Spleen (tissue), 11 donors: ENCODE results near the gene CC2D1B. TPM values are rescaled to one million over a fixed set of nuclear protein-coding genes. Genes with fewer than 3 reads are reported as not detected.

ENCODE experiments used
- DNase-seq: peaks from one replicate; pipeline ENCODE4 v3.0.0-alpha.2; 2020
- H3K27ac ChIP-seq, 8 donors: fragments of 200-600 bp; sonication (generic) in 7 of 8; 1 replicate in 4 of 8; 2 replicates in 4 of 8; pipeline versions ENCODE4 v1.5.0 to v1.8.0; 2016 to 2021; ENCODE audit warnings: inconsistent platforms in 4 of 8, mild to moderate bottlenecking in 4 of 8, moderate library complexity in 1 of 8
- H3K27me3 ChIP-seq, 7 donors: fragments of 200-600 bp; sonication (generic) in 6 of 7; replicated peaks in 1 of 7; 1 replicate in 4 of 7; 2 replicates in 3 of 7; pipeline versions ENCODE4 v1.5.0 to v1.8.0; 2016 to 2021; ENCODE audit warnings: inconsistent platforms in 3 of 7, mild to moderate bottlenecking in 1 of 7
- H3K36me3 ChIP-seq, 6 donors: fragments of 200-600 bp; sonication (generic) in 5 of 6; 1 replicate in 4 of 6; 2 replicates in 2 of 6; pipeline versions ENCODE4 v1.5.0 to v1.8.0; 2016 to 2021; ENCODE audit warnings: inconsistent platforms in 2 of 6
- H3K4me1 ChIP-seq, 6 donors: fragments of 200-600 bp; sonication (generic) in 5 of 6; 1 replicate in 3 of 6; 2 replicates in 3 of 6; pipeline versions ENCODE4 v1.5.0 to v1.8.0; 2016 to 2021; ENCODE audit warnings: inconsistent platforms in 3 of 6
- H3K4me3 ChIP-seq, 8 donors: fragments of 200-600 bp; sonication (generic) in 7 of 8; 1 replicate in 4 of 8; 2 replicates in 4 of 8; pipeline versions ENCODE4 v1.5.0 to v1.8.0; 2016 to 2021; ENCODE audit warnings: inconsistent platforms in 4 of 8, mild to moderate bottlenecking in 4 of 8, moderate library complexity in 2 of 8
- H3K9me3 ChIP-seq, 8 donors: fragments of 200-600 bp; sonication (generic) in 7 of 8; 1 replicate in 4 of 8; 2 replicates in 4 of 8; pipeline versions ENCODE4 v1.5.0 to v1.8.0; 2016 to 2021; ENCODE audit warnings: inconsistent platforms in 4 of 8
- POLR2A ChIP-seq, 3 donors: fragments of 450-650 bp; IDR thresholded peaks; one replicate each; pipeline ENCODE4 v1.5.1; 2017; ENCODE audit warnings: antibody characterized with exemption in 3 of 3, mild to moderate bottlenecking in 1 of 3
- POLR2AphosphoS5 ChIP-seq, 3 donors: sonication (generic); formaldehyde crosslinking; IDR thresholded peaks; one replicate each; pipeline ENCODE4 v1.5.1; 2017; ENCODE audit warnings: antibody characterized with exemption in 3 of 3
- WGBS, 5 donors: extraction: QIAGEN DNeasy Blood & Tissue Kit in 3 of 5; methylation state at CpG; one replicate each; pipeline versions ENCODE4 v1.1.5 to v1.1.7; 2013 to 2018; 5-methylcytosine and 5-hydroxymethylcytosine counted together
- intact Hi-C: fragments of 100-400 bp; cut with DNase I; formaldehyde crosslinking; loops from one replicate; pipeline ENCODE4 v1.15.0; 2023; ENCODE audit warnings: low total_unique reads
- polyA plus RNA-seq, 3 donors: library from polyadenylated mRNA; stranded (reverse); fragments of 200-250 nt; gene quantifications; one replicate each; pipeline ENCODE4 v1.2.1, GENCODE V29; 2013
- total RNA-seq, 7 donors: library from RNA; depleted of rRNA in 3 of 7; stranded (reverse); fragments of >200 nt in 3 of 7; fragmentation: NEBNext Ultra II Directional in 4 of 7; extraction: Animal tissue kit (Norgen Biotek cat#: 25700) in 4 of 7; gene quantifications; one replicate each; pipeline versions ENCODE4 v1.1.0 to v1.2.1, GENCODE V29; 2016 to 2021
- TF ChIP-seq, protein P1 (sequence below), 11 experiments: fragments of 200-600 bp in 7 of 11; fragments of 450-650 bp in 4 of 11; sonication (generic) in 4 of 11; IDR thresholded peaks in 8 of 11; conservative IDR thresholded peaks in 3 of 11; 1 replicate in 7 of 11; 2 replicates in 4 of 11; pipeline versions ENCODE4 v1.4.0 to v1.8.0; 2016 to 2021; ENCODE audit warnings: antibody characterized with exemption in 11 of 11, inconsistent platforms in 4 of 11, mild to moderate bottlenecking in 1 of 11
- donor health status: healthy with polysubstance abuse.
- donor health status: DM: no; HTN: no; CAD: no; lungs with moderate emphysema.
- donor health status: DM: no; HTN: no; CAD: no.
- donor health status: Bipolar disorder and iron deficiency.
- donor health status: healthy.
- donor health status: DM: no; HTN: no; CAD: no.
- donor health status: DM: yes; HTN: yes; CAD: no.

CC2D1B gene
- total and polyA plus RNA-seq, 10 donors, result 14.8 to 44.0 (median 33.1) TPM

DNA sequence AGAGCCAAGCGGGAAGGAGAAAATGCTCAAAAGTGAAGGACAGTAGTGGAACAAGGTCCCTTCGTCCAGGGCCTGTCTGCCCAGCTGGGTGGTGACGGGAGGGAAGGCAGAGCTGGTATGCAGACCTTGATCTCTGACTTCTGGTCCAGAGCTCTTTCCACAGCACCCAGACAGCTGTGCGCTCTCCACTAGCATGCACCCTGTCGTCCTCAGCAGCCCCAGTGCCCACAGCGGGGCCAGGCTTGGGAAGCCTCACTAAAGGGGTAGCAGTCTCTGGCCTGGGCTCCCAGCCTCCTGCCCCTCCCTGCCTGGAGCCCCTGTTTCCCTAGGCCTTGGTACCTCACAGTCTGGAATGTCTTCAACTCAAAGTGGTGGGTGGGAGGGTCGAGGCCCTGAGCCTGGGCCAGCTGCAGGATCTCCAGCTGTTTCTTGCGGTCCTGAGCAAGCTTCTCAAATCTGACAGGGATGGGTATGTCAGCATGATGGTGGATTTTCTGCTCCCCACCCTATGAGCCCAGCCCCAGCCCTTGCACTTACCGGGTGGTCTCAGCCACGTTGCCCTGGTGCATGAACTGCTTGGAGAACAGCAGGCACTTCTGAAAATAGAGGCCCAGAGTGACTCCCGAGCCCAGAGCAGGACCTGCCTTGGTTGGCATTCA is 10.0 kb downstream of the CC2D1B start:
- Histone ChIP-seq H3K9me3 (no peaks in the 10 kb centered on the region), H3K36me3 (peaks cover 10 to 100% (median 95%) of the 10 kb centered on the region in 6 donors), H3K27ac (no peak overlapping the region), H3K4me1 (no peaks in the 10 kb centered on the region), H3K4me3 (no peak overlapping the region), H3K27me3 (no peaks in the 10 kb centered on the region)
- peak in 1 of 3 donors; percentile 51 for TF ChIP-seq POLR2AphosphoS5 (IDR thresholded peaks at IDR 0.05)
- TF ChIP-seq, protein P1, sequence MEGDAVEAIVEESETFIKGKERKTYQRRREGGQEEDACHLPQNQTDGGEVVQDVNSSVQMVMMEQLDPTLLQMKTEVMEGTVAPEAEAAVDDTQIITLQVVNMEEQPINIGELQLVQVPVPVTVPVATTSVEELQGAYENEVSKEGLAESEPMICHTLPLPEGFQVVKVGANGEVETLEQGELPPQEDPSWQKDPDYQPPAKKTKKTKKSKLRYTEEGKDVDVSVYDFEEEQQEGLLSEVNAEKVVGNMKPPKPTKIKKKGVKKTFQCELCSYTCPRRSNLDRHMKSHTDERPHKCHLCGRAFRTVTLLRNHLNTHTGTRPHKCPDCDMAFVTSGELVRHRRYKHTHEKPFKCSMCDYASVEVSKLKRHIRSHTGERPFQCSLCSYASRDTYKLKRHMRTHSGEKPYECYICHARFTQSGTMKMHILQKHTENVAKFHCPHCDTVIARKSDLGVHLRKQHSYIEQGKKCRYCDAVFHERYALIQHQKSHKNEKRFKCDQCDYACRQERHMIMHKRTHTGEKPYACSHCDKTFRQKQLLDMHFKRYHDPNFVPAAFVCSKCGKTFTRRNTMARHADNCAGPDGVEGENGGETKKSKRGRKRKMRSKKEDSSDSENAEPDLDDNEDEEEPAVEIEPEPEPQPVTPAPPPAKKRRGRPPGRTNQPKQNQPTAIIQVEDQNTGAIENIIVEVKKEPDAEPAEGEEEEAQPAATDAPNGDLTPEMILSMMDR (IDR thresholded peaks at IDR 0.05 in 8 of 11, conservative IDR thresholded peaks at IDR 0.05 in 3 of 11), result no peak
- intact Hi-C loops, result no loop called here
- DNase-seq, result no peak
- 87 to 95% (median 93%) methylated on average over 8 to 11 of the region's 11 CpGs for WGBS, 5 donors

DNA sequence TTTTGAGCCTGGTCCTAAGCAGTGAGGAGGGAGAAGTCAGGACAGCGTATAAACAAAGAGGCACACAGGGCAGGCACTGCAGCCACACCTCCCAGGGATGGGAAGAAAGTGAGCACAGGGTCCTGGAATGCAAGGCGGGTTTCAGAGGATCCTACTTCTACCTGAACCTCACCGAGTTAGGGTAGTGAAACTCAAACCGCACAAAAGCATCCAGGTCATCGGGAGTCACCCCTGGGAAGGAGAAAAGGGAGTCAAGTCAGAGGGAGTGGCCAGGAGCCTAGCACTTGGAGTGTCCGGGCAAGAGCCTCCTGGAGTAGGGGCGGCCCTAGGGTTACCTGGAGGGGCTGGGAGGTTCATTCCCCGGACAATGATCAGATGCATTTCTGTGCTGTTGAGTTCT is 10.6 kb downstream of the CC2D1B start:
- TF ChIP-seq, protein P1 (IDR thresholded peaks at IDR 0.05 in 8 of 11, conservative IDR thresholded peaks at IDR 0.05 in 3 of 11), result no peak
- no peak for TF ChIP-seq POLR2AphosphoS5 (IDR thresholded peaks at IDR 0.05)
- TF ChIP-seq POLR2A (IDR thresholded peaks at IDR 0.05), result no peak
- Histone ChIP-seq H3K27ac (no peak overlapping the region), H3K9me3 (no peaks in the 10 kb centered on the region), H3K4me1 (no peaks in the 10 kb centered on the region), H3K27me3 (no peaks in the 10 kb centered on the region), H3K4me3 (no peak overlapping the region), H3K36me3 (peaks cover 10 to 100% (median 95%) of the 10 kb centered on the region in 6 donors)
- 92 to 99% (median 95%) methylated on average over 8 of the region's 8 CpGs for WGBS, 5 donors
- intact Hi-C loops, result no loop called here
- DNase-seq, result no peak

DNA sequence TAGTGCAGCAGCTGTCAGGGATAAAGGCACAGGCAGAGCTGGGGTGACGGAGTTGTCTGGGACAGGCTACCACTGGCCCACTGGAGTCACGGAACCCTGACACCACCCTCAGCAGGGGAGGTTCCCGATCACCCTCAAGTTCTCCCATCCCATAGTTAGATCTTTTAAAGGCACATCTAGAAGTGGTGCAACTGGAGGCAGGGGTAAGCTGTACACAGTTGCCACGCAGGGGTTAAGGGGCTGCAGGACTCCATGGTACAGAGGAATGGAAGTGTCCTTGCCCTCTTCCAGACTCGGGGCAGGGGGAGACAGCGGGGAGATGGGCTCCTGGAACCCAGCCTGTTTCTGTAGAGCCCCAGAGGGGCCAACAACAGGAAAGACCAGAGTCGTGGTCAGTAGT is 13.3 kb downstream of the CC2D1B start:
- no peak for TF ChIP-seq POLR2A (IDR thresholded peaks at IDR 0.05)
- peak in 1 of 3 donors; percentile 24 for TF ChIP-seq POLR2AphosphoS5 (IDR thresholded peaks at IDR 0.05)
- Histone ChIP-seq H3K27me3 (no peaks in the 10 kb centered on the region), H3K36me3 (peaks cover 7 to 81% (median 69%) of the 10 kb centered on the region in 6 donors), H3K27ac (no peak overlapping the region), H3K9me3 (no peaks in the 10 kb centered on the region), H3K4me1 (no peaks in the 10 kb centered on the region), H3K4me3 (no peak overlapping the region)
- intact Hi-C loops, result no loop called here
- WGBS, 5 donors, result 76 to 92% (median 86%) methylated on average over 7 of the region's 7 CpGs
- no peak for DNase-seq

DNA sequence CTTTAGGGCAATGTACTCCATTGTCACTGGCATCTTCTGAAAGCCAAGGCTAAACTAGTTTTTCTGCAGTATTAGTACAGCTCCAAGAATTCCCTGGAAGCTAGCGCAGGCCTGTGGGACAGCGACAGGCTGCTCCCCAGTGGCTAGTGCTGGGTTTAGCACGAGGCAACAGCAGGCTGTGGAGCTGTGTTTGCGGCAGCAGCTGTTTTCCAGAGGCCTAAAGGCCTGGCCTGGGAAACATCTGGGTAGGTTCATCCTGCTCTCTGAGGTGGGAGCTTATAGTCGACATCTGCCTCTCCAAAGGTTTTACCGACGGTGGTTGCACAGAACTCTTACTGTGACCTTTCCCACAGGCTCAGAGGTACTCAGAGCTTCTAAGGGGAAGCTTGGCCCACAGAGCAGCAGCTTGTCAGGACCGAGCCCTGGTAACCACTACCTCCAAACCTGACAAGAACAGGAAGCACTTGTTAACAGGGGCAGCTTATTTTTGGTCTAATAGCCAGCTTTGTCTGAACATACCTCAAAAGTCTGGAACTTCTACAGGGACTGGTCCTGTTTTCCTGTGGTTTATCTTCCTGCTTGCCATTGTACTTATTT is 17.2 kb downstream of the CC2D1B start:
- intact Hi-C loops, result no loop called here
- 28 to 46% (median 42%) methylated on average over 2 to 8 of the region's 8 CpGs for WGBS, 5 donors
- peak overlapping the region in 1 of 8 donors; percentile 34 for H3K27ac ChIP-seq

More for the DNA sequence above, 17.2 kb downstream of the CC2D1B start:
- DNase-seq, result no peak
- Histone ChIP-seq H3K4me3 (no peak overlapping the region), H3K27me3 (no peaks in the 10 kb centered on the region), H3K36me3 (peaks cover 0 to 52% (median 30%) of the 10 kb centered on the region in 6 donors), H3K4me1 (no peaks in the 10 kb centered on the region), H3K9me3 (no peaks in the 10 kb centered on the region)
- TF ChIP-seq POLR2AphosphoS5 (IDR thresholded peaks at IDR 0.05) (peak; percentile 32 to 63 (median 40)), POLR2A (IDR thresholded peaks at IDR 0.05) (no peak)
- TF ChIP-seq, protein P1 (IDR thresholded peaks at IDR 0.05 in 8 of 11, conservative IDR thresholded peaks at IDR 0.05 in 3 of 11), result no peak
